SK-N-SH (cell line): Measurements from ENCODE around the gene TAS1R1. TPM values are rescaled to one million over a fixed set of nuclear protein-coding genes. Genes with fewer than 3 reads are reported as not detected.

Experiments used
- CTCF ChIA-PET: fragments of 300-600, 350-600 bp; formaldehyde crosslinking; extraction: SDS; loops from one replicate; lab custom pipeline; 2021; lab: Yijun Ruan, JAX
- POLR2A ChIA-PET: fragments of 350-600 bp; sonication (Branson Sonifier 250); formaldehyde crosslinking; extraction: SDS; loops from one replicate; lab custom pipeline; 2020; ENCODE audit warnings: antibody characterized with exemption, inconsistent platforms; lab: Yijun Ruan, JAX
- DNase-seq: peaks from one replicate; pipeline ENCODE4 v3.0.0; 2012
- H2AFZ ChIP-seq: fragments of 200-600 bp; sonication (generic); 2 replicates; pipeline ENCODE4 v1.8.1; 2016; ENCODE audit warnings: antibody characterized with exemption, mild to moderate bottlenecking, low read depth
- H3F3A ChIP-seq: fragments of 200-600 bp; sonication (generic); replicated peaks from 2 replicates; pipeline ENCODE3; 2016; ENCODE audit warnings: antibody characterized with exemption, mild to moderate bottlenecking; ENCODE audit not compliant: insufficient read depth
- H3K27ac ChIP-seq, 2 experiments: fragments of 200-500 bp in 1 of 2; fragments of 200-600 bp in 1 of 2; sonication (Bioruptor generic) in 1 of 2; sonication (generic), shearing (Covaris generic) in 1 of 2; 2 replicates each; pipeline versions ENCODE4 v1.5.1 to v1.6.1; 2014 to 2016; ENCODE audit warnings: low read depth in 2 of 2, inconsistent platforms in 1 of 2, low read length in 1 of 2, mild to moderate bottlenecking in 1 of 2, mixed read lengths in 1 of 2
- H3K27me3 ChIP-seq: fragments of 200-600 bp; sonication (generic), shearing (Covaris generic); 2 replicates; pipeline ENCODE4 v1.6.1; 2016; ENCODE audit warnings: mixed run types; ENCODE audit not compliant: insufficient read depth
- H3K36me3 ChIP-seq, 2 experiments: fragments of 200-500 bp in 1 of 2; fragments of 200-600 bp in 1 of 2; sonication (Bioruptor generic) in 1 of 2; sonication (generic) in 1 of 2; replicated peaks in 1 of 2; 2 replicates each; pipeline versions ENCODE3 to v1.5.1; 2014 to 2016; ENCODE audit warnings: low read length in 1 of 2, mild to moderate bottlenecking in 1 of 2; ENCODE audit not compliant: insufficient read depth in 2 of 2, control insufficient read depth in 1 of 2
- H3K4me1 ChIP-seq, 2 experiments: fragments of 200-500 bp in 1 of 2; fragments of 200-600 bp in 1 of 2; sonication (Bioruptor generic) in 1 of 2; sonication (generic), shearing (Covaris generic) in 1 of 2; 2 replicates each; pipeline versions ENCODE4 v1.5.1 to v1.6.1; 2014 to 2016; ENCODE audit warnings: low read depth in 1 of 2, low read length in 1 of 2, mixed run types in 1 of 2; ENCODE audit not compliant: insufficient read depth in 2 of 2, control insufficient read depth in 1 of 2
- H3K4me2 ChIP-seq: fragments of 200-600 bp; sonication (generic), shearing (Covaris generic); 2 replicates; pipeline ENCODE4 v1.6.1; 2017; ENCODE audit warnings: mixed run types
- H3K4me3 ChIP-seq, 2 experiments: fragments of 200-500 bp in 1 of 2; fragments of 200-600 bp in 1 of 2; sonication (Bioruptor generic) in 1 of 2; sonication (generic), shearing (Covaris generic) in 1 of 2; 2 replicates each; pipeline versions ENCODE4 v1.5.1 to v1.8.1; 2014 to 2016; ENCODE audit warnings: low read depth in 2 of 2, inconsistent platforms in 1 of 2, low read length in 1 of 2, mild to moderate bottlenecking in 1 of 2, mixed read lengths in 1 of 2, moderate library complexity in 1 of 2
- H3K79me2 ChIP-seq: fragments of 200-600 bp; sonication (generic); 2 replicates; pipeline ENCODE4 v1.8.1; 2017; ENCODE audit warnings: mild to moderate bottlenecking; ENCODE audit not compliant: insufficient read depth
- H3K9ac ChIP-seq: fragments of 200-600 bp; sonication (generic); 2 replicates; pipeline ENCODE4 v1.6.1; 2017; ENCODE audit warnings: mixed run types
- H3K9me2 ChIP-seq: fragments of 200-600 bp; sonication (generic); 2 replicates; pipeline ENCODE4 v1.6.1; 2017; ENCODE audit warnings: mixed run types
- H3K9me3 ChIP-seq: fragments of 200-600 bp; sonication (generic); 2 replicates; pipeline ENCODE4 v1.6.1; 2017; ENCODE audit warnings: mixed run types, mild to moderate bottlenecking, moderate library complexity
- H4K20me1 ChIP-seq: fragments of 200-600 bp; sonication (generic); 2 replicates; pipeline ENCODE4 v1.6.1; 2017; ENCODE audit warnings: mild to moderate bottlenecking, mixed run types; ENCODE audit not compliant: insufficient read depth
- CHD2 ChIP-seq: fragments of 150-350 bp; IDR thresholded peaks from 2 replicates; pipeline ENCODE4 v1.6.1; 2018; ENCODE audit warnings: low read length; ENCODE audit not compliant: partially characterized antibody
- ELF1 ChIP-seq: IDR thresholded peaks from 2 replicates; pipeline ENCODE4 v1.4.0; 2012
- EP300 ChIP-seq, 2 experiments: IDR thresholded peaks; 2 replicates each; pipeline versions ENCODE4 v1.4.0 to v1.6.1; 2012; ENCODE audit warnings: borderline replicate concordance in 1 of 2, low read depth in 1 of 2, low read length in 1 of 2
- FOSL2 ChIP-seq: IDR thresholded peaks from 2 replicates; pipeline ENCODE4 v1.4.0; 2012; ENCODE audit warnings: low read depth, mild to moderate bottlenecking, moderate library complexity, borderline replicate concordance
- FOXJ3 ChIP-seq: sonication (generic); formaldehyde crosslinking; IDR thresholded peaks from 2 replicates; pipeline ENCODE4 v1.5.1; 2020; ENCODE audit warnings: mild to moderate bottlenecking, missing genetic modification reagents
- FOXM1 ChIP-seq: IDR thresholded peaks from 2 replicates; pipeline ENCODE4 v1.4.0; 2012; ENCODE audit warnings: low read depth, mild to moderate bottlenecking
- GATA2 ChIP-seq: sonication (generic); formaldehyde crosslinking; IDR thresholded peaks from 2 replicates; pipeline ENCODE4 v1.5.0; 2020; ENCODE audit warnings: mild to moderate bottlenecking, missing genetic modification reagents
- MXI1 ChIP-seq: IDR thresholded peaks from 2 replicates; pipeline ENCODE4 v1.6.1; 2012; ENCODE audit warnings: mild to moderate bottlenecking, low read depth, low read length, improper control_type of control experiment
- POLR2AphosphoS5 ChIP-seq: IDR thresholded peaks from 2 replicates; pipeline ENCODE4 v1.6.1; 2012; ENCODE audit warnings: low read depth, low read length
- RAD21 ChIP-seq: IDR thresholded peaks from 2 replicates; pipeline ENCODE4 v1.6.1; 2012; ENCODE audit warnings: mild to moderate bottlenecking, low read length
- RXRA ChIP-seq: IDR thresholded peaks from 2 replicates; pipeline ENCODE4 v1.4.0; 2012; ENCODE audit warnings: low read depth, mild to moderate bottlenecking, borderline replicate concordance
- SIN3A ChIP-seq: IDR thresholded peaks from 2 replicates; pipeline ENCODE4 v1.6.1; 2012; ENCODE audit warnings: low read depth, mild to moderate bottlenecking, low read length, moderate library complexity, borderline replicate concordance
- TAF1 ChIP-seq: IDR thresholded peaks from 2 replicates; pipeline ENCODE4 v1.6.1; 2012; ENCODE audit warnings: low read depth, mild to moderate bottlenecking, low read length, moderate library complexity, borderline replicate concordance
- TEAD4 ChIP-seq: IDR thresholded peaks from 2 replicates; pipeline ENCODE4 v1.4.0; 2012; ENCODE audit warnings: mild to moderate bottlenecking, borderline replicate concordance; ENCODE audit not compliant: insufficient read depth
- WGBS: methylation state at CpG from one replicate; pipeline ENCODE4 v1.1.6; 2017; ENCODE audit warnings: low lambda C conversion rate; 5-methylcytosine and 5-hydroxymethylcytosine counted together
- polyA plus RNA-seq, 3 experiments: library from polyadenylated mRNA; depleted of rRNA; stranded (reverse); fragments of >200 nt; gene quantifications; 2 replicates each; pipeline ENCODE4 v1.2.3, GENCODE V29; 2012
- TF ChIP-seq, protein P1 (sequence below): IDR thresholded peaks from 2 replicates; pipeline ENCODE4 v1.6.1; 2012; ENCODE audit warnings: mild to moderate bottlenecking, low read depth, low read length, moderate library complexity

The TAS1R1 gene
- polyA plus RNA-seq, 1 of the 3 experiments (the other 2 are of a cell fraction): not detected

DNA sequence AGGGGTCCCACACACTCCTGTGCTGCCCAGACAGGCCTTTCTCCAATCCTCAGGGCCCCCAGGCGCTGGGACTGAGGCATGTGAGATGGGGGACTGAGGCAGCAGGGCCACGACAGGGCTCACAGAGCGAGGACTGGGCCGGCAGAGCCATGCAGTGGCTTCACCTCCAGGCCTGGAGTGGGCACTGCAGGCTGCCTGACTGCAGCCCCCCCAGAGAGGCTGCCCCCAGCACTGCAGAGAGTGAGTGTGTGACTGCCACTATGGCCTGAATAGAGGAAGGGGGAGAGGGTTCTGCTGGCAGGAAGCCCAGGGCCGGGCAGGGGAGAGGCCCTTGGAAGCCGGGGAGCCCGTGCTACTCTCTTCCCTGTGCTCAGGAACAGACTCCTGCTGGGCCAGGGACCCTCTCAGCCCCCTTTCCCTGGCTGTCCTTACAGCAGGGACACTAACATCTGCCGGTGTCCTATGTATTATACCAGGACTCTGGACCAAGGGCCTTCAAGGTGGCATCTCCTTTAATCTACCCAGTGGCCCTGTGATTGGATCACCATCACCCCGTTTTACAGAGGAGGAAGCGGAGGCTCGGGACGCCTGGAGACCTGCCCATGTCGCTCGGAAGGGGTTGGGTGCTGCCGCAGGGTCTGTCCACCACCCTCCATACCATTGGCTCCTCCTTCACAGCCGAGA lies 43.4 kb upstream of the TAS1R1 start:
- ChIA-PET POLR2A (interaction anchor here (0.6 to 1.3 kb wide), 4 partner anchors 13 to 453 kb away, joined by 3 to 6 read pairs (median 3); no protein-coding TSS in a partner anchor), CTCF (interaction anchor here (1.0 to 17.4 kb wide), 8 partner anchors 8 to 43 kb away, joined by 4 to 211 read pairs (median 6); partner anchors contain the start of genes NOL9, PLEKHG5 and TAS1R1)
- Histone ChIP-seq H4K20me1 (no peaks in the 10 kb centered on the region), H3K9ac (no peak overlapping the region), H3K4me3 (no peak overlapping the region), H3K9me2 (no peaks in the 10 kb centered on the region), H3F3A (peaks cover 5% of the 10 kb centered on the region), H2AFZ (no peak overlapping the region), H3K27ac (peak overlapping the region in 1 of 2 experiments; percentile 93; a peak in 2 of 4 replicates), H3K4me1 (peaks cover 0 to 74% of the 10 kb centered on the region in 2 experiments; a peak in 3 of 4 replicates), H3K79me2 (no peaks in the 10 kb centered on the region), H3K9me3 (no peaks in the 10 kb centered on the region), H3K27me3 (no peaks in the 10 kb centered on the region), H3K36me3 (no peaks in the 10 kb centered on the region), H3K4me2 (no peak overlapping the region)
- TF ChIP-seq EP300 (IDR thresholded peaks at IDR 0.05; ENCODE audit: borderline replicate concordance in 1 of 2, low read depth in 1 of 2, low read length in 1 of 2) (peak in 1 of 2 experiments; percentile 31; a peak in 1 of 4 replicates), MXI1 (0 out of 2 replicates have a peak, but pooled peaks have one; percentile 17), POLR2AphosphoS5 (no peak), TEAD4 (no peak), RXRA (no peak), RAD21 (peak; percentile 32), FOSL2 (no peak)
- TF ChIP-seq, protein P1, sequence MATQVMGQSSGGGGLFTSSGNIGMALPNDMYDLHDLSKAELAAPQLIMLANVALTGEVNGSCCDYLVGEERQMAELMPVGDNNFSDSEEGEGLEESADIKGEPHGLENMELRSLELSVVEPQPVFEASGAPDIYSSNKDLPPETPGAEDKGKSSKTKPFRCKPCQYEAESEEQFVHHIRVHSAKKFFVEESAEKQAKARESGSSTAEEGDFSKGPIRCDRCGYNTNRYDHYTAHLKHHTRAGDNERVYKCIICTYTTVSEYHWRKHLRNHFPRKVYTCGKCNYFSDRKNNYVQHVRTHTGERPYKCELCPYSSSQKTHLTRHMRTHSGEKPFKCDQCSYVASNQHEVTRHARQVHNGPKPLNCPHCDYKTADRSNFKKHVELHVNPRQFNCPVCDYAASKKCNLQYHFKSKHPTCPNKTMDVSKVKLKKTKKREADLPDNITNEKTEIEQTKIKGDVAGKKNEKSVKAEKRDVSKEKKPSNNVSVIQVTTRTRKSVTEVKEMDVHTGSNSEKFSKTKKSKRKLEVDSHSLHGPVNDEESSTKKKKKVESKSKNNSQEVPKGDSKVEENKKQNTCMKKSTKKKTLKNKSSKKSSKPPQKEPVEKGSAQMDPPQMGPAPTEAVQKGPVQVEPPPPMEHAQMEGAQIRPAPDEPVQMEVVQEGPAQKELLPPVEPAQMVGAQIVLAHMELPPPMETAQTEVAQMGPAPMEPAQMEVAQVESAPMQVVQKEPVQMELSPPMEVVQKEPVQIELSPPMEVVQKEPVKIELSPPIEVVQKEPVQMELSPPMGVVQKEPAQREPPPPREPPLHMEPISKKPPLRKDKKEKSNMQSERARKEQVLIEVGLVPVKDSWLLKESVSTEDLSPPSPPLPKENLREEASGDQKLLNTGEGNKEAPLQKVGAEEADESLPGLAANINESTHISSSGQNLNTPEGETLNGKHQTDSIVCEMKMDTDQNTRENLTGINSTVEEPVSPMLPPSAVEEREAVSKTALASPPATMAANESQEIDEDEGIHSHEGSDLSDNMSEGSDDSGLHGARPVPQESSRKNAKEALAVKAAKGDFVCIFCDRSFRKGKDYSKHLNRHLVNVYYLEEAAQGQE: no peak
- WGBS: 80% methylated on average over 3 of the region's 16 CpGs
- peak; percentile 79 for DNase-seq

DNA sequence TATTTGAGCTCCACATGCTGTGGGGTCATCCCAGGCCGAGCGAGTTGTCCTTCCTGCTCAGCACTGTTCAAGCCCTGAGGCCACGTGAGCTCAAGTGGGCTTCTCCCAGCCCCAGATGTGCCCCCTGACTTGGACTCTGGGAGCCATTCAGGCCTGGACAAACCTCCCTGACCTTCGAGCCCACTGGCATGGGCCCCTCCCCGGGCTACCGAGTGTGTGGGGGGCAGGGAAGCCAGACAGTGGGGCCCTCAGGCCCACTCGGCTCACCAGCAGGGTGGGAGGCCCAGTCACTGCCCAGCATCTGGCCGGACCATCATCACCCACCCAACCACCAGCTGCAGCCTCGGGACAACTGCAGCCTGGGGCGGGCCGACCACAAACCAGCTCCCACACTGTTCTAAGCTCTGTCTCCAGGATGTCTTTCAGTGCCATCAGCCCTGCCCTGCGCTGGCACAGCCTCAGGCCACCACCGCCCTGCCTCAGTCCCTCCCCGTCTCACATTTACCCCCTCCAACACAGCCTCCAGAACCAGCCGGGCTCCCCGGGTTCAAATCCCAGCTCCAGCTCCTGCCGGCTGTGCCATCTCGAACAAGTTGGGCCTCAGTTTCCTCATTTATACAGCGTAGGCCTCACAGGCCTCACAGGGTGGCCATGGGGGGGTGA lies 42.7 kb upstream of the TAS1R1 start:
- WGBS: 92% methylated on average over 5 of the region's 19 CpGs
- Histone ChIP-seq H3K4me1 (peaks cover 0 to 70% of the 10 kb centered on the region in 2 experiments; a peak in 2 of 4 replicates), H3K4me2 (no peak overlapping the region), H4K20me1 (no peaks in the 10 kb centered on the region), H3K79me2 (no peaks in the 10 kb centered on the region), H3K9ac (no peak overlapping the region), H3K9me3 (no peaks in the 10 kb centered on the region), H3K36me3 (no peaks in the 10 kb centered on the region), H3F3A (peaks cover 5% of the 10 kb centered on the region), H2AFZ (no peak overlapping the region), H3K27me3 (no peaks in the 10 kb centered on the region), H3K27ac (peak overlapping the region in 1 of 2 experiments; percentile 93; a peak in 2 of 4 replicates), H3K4me3 (no peak overlapping the region), H3K9me2 (no peaks in the 10 kb centered on the region)
- ChIA-PET POLR2A (interaction anchor here (1.1 to 1.6 kb wide), 2 partner anchors 17 to 21 kb away, joined by 3 to 6 read pairs; no protein-coding TSS in a partner anchor), CTCF (interaction anchor here (1.8 to 17.4 kb wide), 6 partner anchors 9 to 42 kb away, joined by 6 to 211 read pairs (median 10); partner anchors contain the start of genes NOL9, PLEKHG5 and TAS1R1)
- no peak for TF ChIP-seq SIN3A
- TF ChIP-seq ELF1: no peak
- no peak for TF ChIP-seq FOXM1
- TF ChIP-seq EP300 (IDR thresholded peaks at IDR 0.05; ENCODE audit: borderline replicate concordance in 1 of 2, low read depth in 1 of 2, low read length in 1 of 2): no peak
- no peak for TF ChIP-seq FOXJ3 (CRISPR knock-in tag)
- TF ChIP-seq GATA2 (CRISPR knock-in tag): no peak
- TF ChIP-seq TAF1: no peak
- no peak for TF ChIP-seq CHD2
- no peak for DNase-seq
